HG03039 (cell line): ENCODE measurements around the gene KIF5B.
"Not testable (repeated sequence)": the region's sequence is repeated elsewhere in the genome, so short reads cannot be mapped to it uniquely, and the experiment has no call there.

Experiments used
- ATAC-seq: cut with Tn5 transposase; IDR thresholded peaks from one replicate; pipeline ENCODE4 v1.9.1; 2021; ENCODE audit warnings: mild to moderate bottlenecking, moderate library complexity; ENCODE audit not compliant: unreplicated experiment

The KIF5B gene

DNA sequence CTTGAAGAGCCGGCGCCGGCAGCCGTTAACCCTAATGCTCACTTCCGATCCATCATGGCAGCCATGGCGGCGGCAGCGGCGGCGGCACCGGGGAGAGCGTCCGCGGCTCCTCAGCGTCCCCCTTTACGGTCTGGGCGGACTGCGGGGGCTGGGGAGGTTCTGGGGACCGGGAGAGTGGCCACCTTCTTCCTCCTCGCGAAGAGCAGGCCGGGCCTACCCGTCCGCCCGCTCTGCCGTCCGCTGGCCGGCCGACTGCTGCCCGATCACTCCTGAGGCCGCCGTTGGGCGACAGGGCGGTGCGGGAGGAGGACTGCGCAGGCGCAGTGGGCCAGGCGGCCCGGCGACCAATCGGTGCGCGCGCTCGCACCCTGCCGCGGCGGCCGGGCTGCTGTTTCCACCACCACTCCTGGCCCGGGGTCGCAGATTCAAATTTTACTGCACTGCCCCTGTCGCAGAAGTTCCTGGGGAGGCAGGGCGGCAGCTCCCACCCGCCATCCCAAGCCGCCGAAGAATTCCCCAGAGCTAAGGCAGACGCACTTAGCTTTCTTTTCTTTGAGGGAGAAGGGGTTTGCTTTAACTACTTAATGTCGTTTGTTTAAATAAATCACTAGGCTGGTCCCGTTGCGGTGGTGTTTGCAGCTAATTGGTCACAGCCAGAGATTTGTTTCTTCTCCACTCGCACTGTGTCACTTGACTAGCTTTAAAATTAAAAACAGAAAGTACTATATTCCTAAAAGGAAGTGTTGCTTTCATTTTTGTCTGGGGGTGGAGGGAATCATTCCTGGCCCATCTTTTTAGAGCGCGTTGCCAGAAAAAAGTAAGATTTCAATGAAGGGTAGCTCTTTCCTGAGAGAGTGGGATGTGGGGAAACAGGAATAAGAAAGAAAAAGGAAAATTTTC, at the start of gene KIF5B:
TSS of gene KIF5B (minus strand) at position 290 of the 900 bp plus-strand sequence. CDS start 452 bp downstream, outside the sequence.
- ATAC-seq, result peak; percentile 86

- no peak for ATAC-seq
Observed at GRCh38 chr10:32105782-32106382, 49.7 kb upstream of the KIF5B start.

GRCh38 chr10:32104622-32105509, 48.6 kb upstream of the KIF5B start:
- no peak for ATAC-seq

DNA sequence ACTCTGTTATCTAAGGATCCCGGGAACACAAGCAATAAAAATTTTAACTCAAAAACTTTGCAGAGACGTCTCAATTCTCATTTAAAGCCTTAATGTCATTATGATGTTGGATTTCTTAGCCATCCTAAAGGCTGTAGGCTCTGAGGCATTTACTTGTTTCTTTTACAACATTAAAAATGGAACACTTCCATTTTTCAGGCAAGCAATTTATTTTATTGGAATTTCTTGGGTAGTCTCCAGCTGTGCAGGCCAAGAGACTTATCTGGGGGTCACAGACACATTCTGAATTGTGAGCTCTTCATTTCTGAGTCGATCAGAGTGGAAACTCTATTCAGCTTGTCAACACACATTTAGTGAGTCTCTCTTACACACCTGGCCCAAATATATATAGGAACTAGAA, 48.0 kb upstream of the KIF5B start:
- ATAC-seq, result no peak

DNA sequence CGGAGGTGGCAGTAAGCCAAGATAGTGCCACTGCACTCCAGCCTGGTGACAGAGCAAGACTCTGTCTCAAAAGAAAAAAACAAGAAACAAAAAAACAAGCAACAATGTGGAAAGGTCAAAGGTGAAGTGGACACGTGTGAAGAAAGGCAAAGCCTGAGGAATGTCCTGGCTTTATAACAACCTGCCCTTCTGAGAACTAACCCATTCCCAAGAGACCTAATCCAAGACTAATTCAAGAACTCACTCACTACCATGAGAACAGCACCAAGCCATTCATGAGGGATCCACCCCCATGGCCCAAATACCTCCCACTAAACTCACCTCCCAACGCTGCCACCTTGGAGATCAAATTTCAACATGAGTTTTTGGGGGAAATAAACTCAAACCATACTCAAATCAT, 47.5 kb upstream of the KIF5B start:
- ATAC-seq, result no peak

DNA sequence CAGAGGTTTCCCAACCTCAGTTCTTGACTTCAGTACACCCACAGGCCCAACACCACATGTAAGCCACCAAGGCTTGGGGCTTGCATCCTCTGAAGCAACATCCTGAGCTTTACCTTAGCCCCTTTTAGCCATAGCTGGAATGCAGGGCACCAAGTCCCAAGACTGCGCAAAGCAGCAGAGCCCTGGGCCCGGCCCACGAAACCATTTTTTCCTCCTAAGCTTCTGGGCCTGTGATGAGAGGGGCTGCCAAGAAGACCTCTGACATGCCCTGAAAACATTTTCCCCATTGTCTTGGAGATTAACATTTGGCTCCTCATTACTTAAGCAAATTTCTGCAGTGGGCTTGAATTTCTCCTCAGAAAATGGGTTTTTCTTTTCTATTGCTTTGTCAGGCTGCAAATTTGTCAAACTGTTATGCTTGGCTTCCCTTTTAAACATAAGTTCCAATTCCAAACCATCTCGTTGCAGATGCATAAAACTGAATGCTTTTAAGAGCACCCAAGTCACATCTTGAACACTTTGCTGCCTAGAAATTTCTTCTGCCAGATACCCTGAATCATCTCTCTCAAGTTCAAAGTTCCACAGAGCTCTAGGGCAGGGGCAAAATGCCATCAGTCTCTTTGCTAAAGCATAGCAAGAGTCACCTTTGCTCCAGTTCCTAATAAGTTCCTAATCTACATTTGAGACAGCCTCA, 42.5 kb upstream of the KIF5B start:
- ATAC-seq, result not testable (repeated sequence)

DNA sequence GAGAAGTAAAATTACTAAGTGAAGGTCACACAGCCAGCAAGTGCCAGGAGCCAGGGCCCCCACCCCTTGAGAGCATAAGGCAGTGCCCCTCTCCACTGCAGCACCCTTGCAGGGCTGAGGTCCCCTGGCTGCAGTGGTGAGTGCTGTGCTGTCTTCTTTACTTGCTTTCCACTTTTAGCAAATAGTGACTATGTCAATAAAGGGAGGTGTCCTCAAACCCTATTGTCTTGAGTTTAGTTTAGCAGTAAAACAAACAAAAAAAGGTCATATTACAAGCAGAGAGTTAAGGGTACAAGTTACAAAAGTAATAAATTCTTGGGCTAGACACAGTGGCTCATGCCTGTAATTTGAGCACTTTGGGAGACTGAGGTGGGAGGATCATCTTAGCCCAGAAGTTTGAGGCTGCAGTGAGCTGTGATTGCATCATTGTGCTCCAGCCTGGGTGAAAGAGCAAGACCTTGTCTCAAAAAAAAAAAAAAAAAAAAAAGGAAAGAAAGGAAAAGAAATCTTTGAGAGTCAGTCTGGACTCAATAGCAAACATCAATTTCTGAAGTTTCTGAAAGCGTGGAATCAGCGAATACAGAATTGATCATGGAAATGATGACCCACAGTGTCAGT, 39.0 kb upstream of the KIF5B start:
- no peak for ATAC-seq

- ATAC-seq, result no peak
Observed at GRCh38 chr10:32093650-32094049, 37.4 kb upstream of the KIF5B start.

DNA sequence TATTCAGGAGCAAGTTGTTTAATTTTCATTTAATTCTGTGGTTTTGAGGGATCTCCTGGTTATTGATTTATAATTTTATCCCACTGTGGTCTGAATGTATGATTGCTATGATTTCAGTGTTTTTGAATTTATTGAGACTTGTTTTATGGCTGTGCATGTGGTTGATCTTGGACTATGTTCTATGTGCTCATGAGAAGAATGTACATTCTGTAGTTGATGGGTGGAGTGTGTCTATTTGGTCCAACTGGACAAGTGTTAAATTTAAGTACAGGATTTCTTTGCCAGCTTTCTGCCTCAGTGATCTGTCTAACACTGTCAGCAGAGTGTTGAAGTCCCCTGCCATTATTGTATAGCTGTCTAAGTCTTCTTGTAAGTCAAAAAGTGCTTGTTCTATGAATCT, 34.8 kb upstream of the KIF5B start:
- no peak for ATAC-seq

DNA sequence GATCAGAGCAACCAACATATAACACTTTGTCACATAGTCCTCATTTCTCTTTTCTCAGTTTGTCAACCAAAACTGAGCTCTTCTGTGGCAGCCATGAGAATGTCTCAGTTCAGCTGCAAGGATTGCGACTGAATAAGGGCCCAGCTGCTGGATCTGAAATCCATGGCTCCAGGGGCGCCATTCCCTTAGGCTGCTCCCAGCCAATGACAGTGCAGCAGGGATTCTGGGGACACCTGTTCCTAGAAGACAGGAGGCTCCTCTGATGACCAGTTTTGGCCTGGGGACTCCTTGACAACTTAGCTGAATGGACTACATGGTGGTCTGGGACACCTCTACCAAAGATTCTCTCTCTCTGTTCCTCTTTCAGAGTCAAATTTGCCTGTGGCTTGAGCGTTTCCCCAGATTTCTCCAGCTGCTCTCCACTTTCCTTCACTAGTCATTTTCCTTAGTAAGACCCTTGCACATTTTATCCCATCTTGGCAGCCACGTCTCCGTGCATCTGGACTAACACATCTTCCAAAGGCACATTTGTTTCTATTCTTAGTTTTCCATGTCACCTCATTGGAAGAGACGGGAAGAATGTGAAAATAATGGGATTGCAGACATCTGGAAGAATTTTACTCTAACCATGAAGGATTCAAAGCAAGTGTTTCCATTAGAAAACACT, 28.1 kb upstream of the KIF5B start:
- no peak for ATAC-seq

DNA sequence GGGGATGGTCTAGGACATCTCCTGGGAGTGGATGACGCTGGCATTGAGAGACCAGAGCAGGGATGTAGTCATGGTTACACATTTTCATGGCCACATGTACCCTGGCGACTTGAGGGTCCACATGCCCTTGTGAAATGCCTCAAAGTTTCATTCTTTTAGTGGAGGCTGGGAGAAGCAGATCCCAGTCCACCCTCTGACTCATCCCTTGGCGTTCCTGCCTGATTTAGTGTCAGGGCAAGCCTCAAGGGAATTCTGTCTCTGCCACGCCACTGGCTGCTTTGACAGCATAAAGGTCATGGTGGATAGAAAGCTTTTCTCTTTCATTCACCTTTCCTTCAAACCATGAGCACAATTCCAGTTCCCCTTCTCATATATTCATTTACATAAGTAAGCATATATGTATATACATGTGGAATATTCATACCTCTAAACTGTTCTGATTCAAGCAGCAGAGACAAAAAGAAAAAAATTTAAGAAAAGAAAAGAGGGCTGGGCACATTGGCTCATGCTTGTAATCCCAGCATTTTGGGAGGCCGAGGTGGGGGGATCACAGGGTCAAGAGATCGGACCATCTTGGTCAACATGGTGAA, 21.8 kb upstream of the KIF5B start:
- no peak for ATAC-seq

DNA sequence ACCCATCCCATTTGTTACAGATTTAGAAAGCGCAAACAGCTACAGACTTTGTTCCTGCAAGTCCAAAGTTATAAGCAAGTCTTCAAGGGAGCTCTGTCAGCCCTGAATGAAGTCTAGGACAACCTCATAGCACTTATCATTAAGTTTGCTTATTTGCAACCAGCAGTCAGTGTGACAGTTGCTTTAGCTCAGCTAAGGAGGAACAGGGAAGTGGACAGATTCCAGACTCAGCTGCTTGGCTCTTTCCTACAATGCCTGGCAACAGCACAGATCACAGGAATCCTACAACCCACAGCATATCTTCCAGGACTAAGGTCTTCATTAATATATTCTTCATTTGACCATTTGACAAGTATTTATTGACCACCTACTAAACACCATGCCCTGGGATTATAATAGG, 17.4 kb upstream of the KIF5B start:
- ATAC-seq, result no peak

GRCh38 chr10:32073128-32073527, 16.9 kb upstream of the KIF5B start:
- no peak for ATAC-seq

- ATAC-seq, result no peak
Observed at GRCh38 chr10:32072025-32072800, 16.0 kb upstream of the KIF5B start.

DNA sequence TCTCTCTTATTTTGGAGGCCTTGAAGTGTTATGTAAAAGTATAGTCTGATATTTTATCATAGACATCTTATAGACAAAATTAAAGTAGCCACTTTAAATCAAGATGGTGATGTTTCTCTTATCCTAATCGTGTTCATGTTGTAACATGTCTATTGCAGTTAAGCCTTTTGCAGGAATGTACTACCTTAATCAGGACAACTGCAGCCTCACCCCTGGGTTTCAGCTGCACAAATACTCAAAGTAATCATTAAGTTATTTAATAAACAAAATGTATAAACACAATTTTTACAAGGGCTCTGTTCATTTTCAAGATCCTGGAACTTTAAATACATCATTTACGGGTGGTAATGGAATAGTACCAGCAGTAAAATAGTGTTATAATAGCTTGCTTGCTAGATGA, 14.4 kb upstream of the KIF5B start:
- no peak for ATAC-seq

GRCh38 chr10:32068569-32068968, 12.3 kb upstream of the KIF5B start:
- no peak for ATAC-seq

DNA sequence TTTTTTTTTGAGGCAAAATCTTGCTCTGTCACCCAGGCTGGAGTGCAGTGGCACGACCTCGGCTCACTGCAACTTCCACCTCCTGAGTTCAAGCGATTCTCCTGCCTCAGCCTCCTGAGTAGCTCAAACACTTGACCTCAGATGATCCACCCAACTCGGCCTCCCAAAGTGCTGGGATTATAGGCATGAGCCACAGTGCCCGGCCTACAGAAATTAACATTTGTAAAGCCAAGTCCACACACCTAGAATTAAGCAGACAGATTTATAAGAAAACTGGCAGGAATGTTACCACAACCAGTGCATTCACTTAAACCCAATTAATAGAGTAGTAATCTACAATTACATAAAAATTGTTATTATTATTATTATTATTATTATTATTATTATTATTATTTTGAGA, 11.7 kb upstream of the KIF5B start:
- not testable (repeated sequence) for ATAC-seq

DNA sequence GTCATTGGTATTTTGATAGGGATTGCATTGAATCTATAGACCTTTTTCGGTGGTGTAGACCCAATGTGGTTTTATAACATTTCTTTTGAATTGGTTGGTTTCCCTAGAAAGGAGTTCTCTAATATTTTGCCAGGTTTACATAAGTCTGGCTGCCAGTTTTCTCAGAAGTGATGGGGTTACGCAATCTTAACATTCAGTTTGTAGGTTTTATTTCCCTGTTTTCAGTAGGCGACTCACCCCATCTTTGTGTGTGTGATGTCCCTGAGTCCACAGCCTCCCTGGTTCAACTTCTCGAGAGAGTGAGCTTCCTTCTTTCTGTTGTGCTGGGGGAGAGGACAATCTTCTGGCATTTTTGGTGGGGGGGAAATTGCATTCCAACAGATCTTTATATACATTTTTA, 9.6 kb upstream of the KIF5B start:
- ATAC-seq, result no peak

DNA sequence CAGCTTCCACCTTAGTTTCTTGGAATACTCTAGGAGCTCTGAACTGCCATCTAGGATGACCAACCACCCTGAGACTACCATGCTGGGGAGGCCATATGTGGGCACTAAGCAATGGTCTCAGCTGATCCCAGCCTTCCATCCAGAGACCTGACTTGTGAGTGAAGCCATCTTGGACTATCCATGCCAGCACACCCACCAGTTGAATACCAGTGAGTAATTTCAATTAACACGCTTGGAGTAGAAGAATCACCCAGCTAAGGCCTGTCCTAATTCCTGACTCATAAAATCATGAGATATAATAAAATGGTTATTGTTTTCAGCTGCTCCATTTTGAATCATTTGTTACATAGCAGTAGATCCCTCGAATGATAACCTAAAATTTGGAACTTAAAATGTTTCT, 5.2 kb upstream of the KIF5B start:
- no peak for ATAC-seq
